WTC11 (cell line): ENCODE results near the gene CEP63.

Experiments
- CTCF ChIP-seq: fragments of 200-600 bp; IDR thresholded peaks from 2 replicates; pipeline ENCODE4 v1.8.0; 2022; ENCODE audit warnings: antibody characterized with exemption
- E2F1 ChIP-seq: sonication (generic); formaldehyde crosslinking; IDR thresholded peaks from 2 replicates; pipeline ENCODE4 v1.8.0; 2022; ENCODE audit warnings: mild to moderate bottlenecking, missing genetic modification reagents
- FOXK1 ChIP-seq: sonication (generic); formaldehyde crosslinking; IDR thresholded peaks from 2 replicates; pipeline ENCODE4 v1.8.0; 2022; ENCODE audit warnings: mild to moderate bottlenecking, moderate library complexity, missing genetic modification reagents
- FOXP1 ChIP-seq: sonication (generic); formaldehyde crosslinking; IDR thresholded peaks from 2 replicates; pipeline ENCODE4 v1.8.0; 2022; ENCODE audit warnings: missing genetic modification reagents, mild to moderate bottlenecking, moderate library complexity, borderline replicate concordance
- HMGXB4 ChIP-seq: sonication (generic); formaldehyde crosslinking; IDR thresholded peaks from 2 replicates; pipeline ENCODE4 v1.8.1; 2023; ENCODE audit warnings: mild to moderate bottlenecking, moderate library complexity, missing genetic modification reagents
- MAX ChIP-seq: sonication (generic); formaldehyde crosslinking; IDR thresholded peaks from 2 replicates; pipeline ENCODE4 v1.8.0; 2022; ENCODE audit warnings: mild to moderate bottlenecking, missing genetic modification reagents
- NFATC4 ChIP-seq: fragments of 250-450 bp; sonication (Bioruptor Pico); IDR thresholded peaks from 2 replicates; pipeline ENCODE4 v1.9.0; 2021; ENCODE audit warnings: mild to moderate bottlenecking
- NFYB ChIP-seq: sonication (generic); formaldehyde crosslinking; conservative IDR thresholded peaks from 2 replicates; pipeline ENCODE4 v1.8.0; 2022; ENCODE audit warnings: low read depth, missing genetic modification reagents
- NR2C2 ChIP-seq: sonication (generic); formaldehyde crosslinking; IDR thresholded peaks from 2 replicates; pipeline ENCODE4 v1.8.0; 2022; ENCODE audit warnings: mild to moderate bottlenecking, missing genetic modification reagents
- TP53 ChIP-seq: sonication (generic); formaldehyde crosslinking; IDR thresholded peaks from 2 replicates; pipeline ENCODE4 v1.8.1; 2023; ENCODE audit warnings: mild to moderate bottlenecking, missing genetic modification reagents
- ZNF232 ChIP-seq: sonication (generic); formaldehyde crosslinking; IDR thresholded peaks from 2 replicates; pipeline ENCODE4 v1.8.0; 2022; ENCODE audit warnings: mild to moderate bottlenecking, missing genetic modification reagents
- ZNF281 ChIP-seq: sonication (generic); formaldehyde crosslinking; IDR thresholded peaks from 2 replicates; pipeline ENCODE4 v1.8.0; 2023; ENCODE audit warnings: mild to moderate bottlenecking, missing genetic modification reagents
- ZNF416 ChIP-seq: fragments of 250-450 bp; sonication (Bioruptor Pico); IDR thresholded peaks from 2 replicates; pipeline ENCODE4 v1.9.0; 2021; ENCODE audit warnings: mild to moderate bottlenecking, inconsistent platforms
- ZNF423 ChIP-seq: fragments of 250-450 bp; sonication (Bioruptor Pico); IDR thresholded peaks from 2 replicates; pipeline ENCODE4 v2.1.2; 2022; ENCODE audit warnings: mild to moderate bottlenecking, moderate library complexity

GRCh38 chr3:134485075-134485717, 661 bp upstream of the CEP63 start:
- TF ChIP-seq NR2C2 (CRISPR knock-in tag), result no peak
- TF ChIP-seq ZNF423 (CRISPR knock-in tag), result no peak
- no peak for TF ChIP-seq CTCF
- TF ChIP-seq E2F1 (CRISPR knock-in tag), result no peak
- no peak for TF ChIP-seq ZNF232 (CRISPR knock-in tag)
- TF ChIP-seq MAX (CRISPR knock-in tag), result no peak
- TF ChIP-seq ZNF416, result no peak
- no peak for TF ChIP-seq TP53 (CRISPR knock-in tag)
- no peak for TF ChIP-seq HMGXB4 (CRISPR knock-in tag)
- no peak for TF ChIP-seq FOXP1 (CRISPR knock-in tag)
- no peak for TF ChIP-seq NFYB (CRISPR knock-in tag)
- TF ChIP-seq FOXK1 (CRISPR knock-in tag), result no peak; the same call in 1 of the 2 replicates
- TF ChIP-seq ZNF281, result no peak
- TF ChIP-seq NFATC4 (CRISPR knock-in tag), result no peak
